NCI-H128 (cell line): ENCODE data around the gene ZNF506.
"Not testable (repeated sequence)": the region's sequence is repeated elsewhere in the genome, so short reads cannot be mapped to it uniquely, and the experiment has no call there.

Experiments used
- DNase-seq: peaks from one replicate; lab custom pipeline; 2025; ENCODE audit not compliant: unreplicated experiment; lab: John Stamatoyannopoulos, UW

ZNF506 gene

DNA sequence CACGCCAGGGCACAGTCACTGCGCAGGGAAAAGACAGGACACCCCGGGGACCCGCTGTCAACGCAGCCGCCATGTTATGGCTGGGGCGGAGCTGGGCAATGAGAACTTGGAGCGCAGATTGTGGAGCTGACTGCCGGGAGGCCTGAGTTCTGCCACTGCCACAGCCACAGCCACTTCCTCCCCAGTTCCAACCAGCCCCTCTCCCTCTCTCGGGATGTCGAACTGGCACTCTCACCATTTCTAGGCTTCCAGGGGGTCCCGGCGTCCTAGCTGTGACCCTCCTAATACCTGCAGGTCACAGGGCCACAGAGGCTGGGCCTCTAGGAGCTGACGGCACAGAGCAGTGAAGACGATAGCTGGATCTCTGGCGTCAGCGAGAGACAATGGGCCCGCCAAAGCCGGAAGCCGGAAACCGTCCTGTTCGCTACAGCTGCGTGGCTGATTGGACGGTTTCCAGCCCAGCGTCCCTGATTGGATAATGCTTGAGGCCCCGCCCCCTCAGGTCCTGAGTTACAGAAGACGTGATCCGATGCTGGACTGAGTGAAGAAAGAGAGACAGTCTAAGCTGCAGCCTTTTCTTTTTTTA lies at the start of gene ZNF506:
Gene ZNF506 (minus strand): TSS at position 385 of the 586 bp plus-strand sequence. CDS start 147 bp downstream, at position 238.
- peak; percentile 89 for DNase-seq

DNA sequence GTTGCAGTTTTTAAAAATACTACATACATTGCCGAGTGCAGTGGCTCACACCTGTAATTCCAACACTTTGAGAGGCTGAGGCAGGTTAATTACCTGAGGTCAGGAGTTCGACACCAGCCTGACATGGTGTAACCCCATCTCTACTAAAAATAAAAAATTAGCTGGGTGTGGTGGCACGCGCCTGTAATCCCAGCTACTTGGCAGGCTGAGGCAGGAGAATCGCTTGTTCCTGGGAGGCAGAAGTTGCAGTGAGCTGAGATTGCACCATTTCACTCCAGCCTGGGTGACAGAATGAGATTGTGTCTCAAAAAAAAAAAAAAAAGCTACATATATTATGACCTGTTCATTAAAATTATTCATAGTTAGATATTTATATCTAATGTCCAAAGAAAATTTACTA lies 48.5 kb upstream of the ZNF506 start:
- DNase-seq, result not testable (repeated sequence)

DNA sequence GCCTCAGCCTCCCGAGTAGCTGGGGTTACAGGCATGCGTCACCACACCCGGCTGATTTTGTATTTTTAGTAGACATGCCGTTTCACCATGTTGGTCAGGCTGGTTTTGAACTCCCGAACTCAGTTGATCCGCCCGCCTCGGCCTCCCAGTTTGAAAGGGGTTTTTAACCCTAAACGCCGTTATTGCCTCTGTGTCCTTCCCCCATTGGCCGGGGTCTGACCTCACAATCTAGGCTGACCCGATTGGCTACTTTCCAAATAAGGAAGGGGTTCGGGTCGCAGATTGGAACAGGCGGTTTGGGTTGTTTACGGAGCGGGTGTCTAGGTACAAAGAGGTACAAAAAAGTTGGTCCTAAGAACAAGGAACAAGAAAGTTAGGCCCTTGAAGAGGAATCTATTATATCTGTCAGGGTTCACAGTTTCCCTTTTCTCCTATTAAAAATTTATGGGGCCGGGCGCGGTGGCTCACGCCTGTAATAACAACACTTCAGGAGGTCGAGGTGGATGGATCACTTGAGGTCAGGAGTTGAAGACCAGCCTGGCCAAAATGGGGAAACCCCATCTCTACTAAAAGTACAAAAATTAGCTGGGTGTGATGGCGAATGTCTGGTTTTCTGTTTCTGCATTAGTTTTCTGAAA lies 45.2 kb upstream of the ZNF506 start:
- no peak for DNase-seq

DNA sequence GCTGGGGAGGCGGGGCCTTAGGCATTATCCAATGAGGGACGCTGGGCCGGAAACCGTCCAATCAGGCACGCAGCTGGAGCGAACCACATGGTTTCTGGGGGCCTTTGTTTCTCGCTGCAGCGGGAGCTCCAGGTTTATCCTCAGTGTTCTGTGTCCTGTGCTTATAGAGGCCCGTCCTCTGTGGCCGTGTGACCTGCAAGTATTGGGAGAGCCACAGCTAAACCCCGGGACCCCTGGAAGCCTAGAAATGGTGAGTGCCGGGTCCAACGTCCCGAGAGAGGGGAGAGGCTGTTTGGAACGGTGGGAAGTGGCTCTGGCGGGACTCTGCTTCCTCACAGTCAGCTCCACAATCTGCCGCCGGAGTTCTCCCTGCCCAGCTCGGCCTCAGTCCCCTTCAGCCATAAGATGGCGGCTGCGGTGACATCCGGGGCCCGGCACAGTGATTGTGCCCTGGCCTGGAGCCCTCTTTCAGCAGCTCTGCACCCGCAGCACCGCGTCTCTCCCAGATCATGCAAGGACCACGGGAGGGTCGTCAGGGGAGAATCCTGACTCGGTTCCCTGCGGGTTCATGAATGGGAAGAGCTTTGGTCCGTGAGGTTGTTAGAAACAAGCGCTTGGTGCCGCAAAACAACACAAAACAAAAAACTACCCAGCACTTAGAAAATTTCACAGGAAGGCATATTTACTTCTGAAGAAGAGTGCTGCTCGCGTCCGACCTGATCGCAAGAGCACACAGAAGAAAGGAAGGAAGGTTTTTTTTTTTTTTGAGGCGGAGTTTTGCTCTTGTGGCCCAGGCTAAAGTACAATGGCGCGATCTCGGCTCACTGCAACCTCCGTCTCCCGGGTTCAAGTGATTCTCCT lies 44.4 kb upstream of the ZNF506 start, which contains the start of gene ZNF253:
Gene ZNF253 (plus strand): TSS at position 133 of the 861 bp plus-strand sequence. CDS start 115 bp downstream, at position 248.
- DNase-seq, result peak; percentile 93

DNA sequence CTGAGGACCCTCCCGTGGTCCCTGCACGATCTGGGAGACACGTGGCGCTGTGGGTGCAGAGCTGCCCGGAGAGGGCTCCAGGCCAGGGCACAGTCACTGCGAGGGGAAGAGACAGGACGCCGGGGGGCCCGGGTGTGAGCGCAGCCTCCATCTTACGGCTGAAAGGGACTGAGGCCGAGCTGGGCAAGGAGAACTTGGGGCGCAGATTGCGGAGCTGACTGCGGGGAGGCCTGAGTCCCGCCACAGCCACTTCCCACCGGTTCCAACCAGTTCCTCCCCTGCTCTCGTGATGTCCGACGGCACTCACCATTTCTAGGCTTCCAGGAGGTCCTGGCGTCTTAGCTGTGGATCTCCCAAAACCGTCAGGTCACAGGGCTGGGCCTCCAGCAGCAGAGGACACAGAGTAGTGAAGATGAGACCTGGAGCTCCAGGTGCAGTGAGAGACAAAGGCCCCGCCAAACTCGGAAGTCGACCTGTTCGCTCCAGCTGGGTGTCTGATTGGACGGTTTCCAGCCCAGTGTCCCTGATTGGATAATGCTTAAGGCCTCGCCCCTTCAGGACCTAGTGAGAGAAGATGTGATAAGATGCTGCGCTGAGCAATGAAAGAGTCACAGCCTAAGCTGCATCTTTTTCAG lies 39.3 kb upstream of the ZNF506 start:
- DNase-seq, result no peak

DNA sequence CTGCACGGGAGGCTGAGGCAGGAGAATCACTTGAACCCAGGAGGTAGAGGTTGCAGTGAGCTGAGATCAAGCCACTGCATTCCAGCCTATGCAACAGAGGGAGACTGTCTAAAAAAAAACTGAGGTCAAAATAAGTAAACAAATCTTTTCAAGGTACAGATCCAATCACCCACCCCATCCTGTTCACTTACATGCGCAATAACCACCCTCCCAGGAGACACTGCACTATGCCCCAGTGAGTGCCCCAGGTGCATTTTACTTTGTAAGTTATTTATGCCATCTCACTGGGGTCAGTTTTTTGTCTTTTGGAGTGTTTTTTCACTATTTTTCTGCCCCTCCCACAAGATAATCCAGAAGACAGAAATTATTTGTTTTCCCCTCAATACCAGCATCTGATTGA lies 37.2 kb upstream of the ZNF506 start:
- no peak for DNase-seq

DNA sequence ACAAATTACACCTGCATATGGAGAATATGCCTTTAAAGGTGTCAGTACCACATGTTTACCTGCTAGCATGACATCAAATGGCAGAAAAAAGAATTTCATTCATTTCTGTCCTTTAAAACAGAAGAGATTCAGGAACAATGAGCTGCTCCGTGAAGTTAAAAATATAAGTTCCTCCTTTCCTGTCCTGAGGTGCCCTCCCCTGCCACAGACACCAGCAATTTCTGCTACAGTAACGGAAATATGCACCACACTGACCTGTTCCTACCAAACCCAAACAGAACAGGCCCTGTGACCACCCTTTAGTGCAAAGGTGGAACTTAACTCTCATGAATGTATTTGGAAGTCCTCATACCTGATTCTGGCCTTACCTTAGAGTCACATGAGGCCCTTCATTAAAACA lies 30.2 kb upstream of the ZNF506 start:
- DNase-seq, result not testable (repeated sequence)

DNA sequence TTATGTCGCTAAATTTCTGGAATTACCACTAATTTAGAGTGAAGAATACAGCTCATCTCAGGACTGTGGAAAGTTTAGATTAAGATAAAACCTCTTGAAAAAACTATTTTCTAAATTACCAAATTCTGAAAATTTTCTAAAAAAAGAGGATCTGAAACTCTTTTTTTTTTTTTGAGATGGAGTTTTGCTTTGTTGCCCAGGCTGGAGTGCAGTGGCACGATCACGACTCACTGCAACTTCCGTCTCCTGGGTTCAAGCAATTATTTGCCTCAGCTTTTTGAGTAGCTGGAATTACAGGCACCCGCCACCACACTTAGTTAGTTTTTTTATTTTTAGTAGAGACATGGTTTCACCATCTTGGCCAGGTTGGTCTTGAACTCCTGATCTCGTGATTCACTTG lies 27.5 kb upstream of the ZNF506 start:
- no peak for DNase-seq

DNA sequence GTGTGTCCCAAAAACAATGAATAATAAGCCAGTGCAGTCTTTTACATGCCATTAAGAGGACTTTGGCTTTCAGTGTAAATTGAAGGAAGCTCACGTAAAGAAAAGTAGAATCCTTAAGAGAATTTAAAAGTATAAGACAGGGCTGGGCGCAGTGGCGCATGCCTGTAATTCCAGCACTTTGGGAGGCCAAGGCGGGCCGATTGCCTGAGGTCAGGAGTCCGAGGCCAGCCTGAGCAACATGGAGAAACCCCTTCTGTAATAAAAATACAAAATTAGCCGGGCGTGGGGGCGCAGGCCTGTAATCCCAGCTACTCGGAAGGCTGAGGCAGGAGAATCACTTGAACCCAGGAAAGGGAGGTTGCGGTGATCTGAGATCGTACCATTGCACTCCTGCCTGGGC lies 26.2 kb upstream of the ZNF506 start:
- no peak for DNase-seq

DNA sequence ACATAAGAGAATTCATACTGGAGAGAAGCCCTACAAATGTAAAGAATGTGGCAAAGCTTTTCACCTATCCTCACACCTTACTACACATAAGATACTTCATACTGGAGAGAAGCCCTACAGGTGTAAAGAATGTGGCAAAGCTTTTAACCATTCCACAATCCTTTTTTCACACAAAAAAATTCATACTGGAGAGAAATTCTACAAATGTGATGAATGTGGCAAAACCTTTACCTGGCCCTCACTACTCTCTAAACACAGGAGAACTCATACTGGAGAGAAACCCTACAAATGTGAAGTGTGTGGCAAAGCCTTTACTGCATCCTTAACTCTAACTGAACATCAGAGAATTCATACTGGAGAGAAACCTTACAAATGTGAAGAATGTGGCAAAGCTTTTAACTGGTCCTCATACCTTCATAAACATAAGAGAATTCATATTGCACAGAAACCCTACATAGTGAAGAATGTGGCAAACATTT lies 14.0 kb upstream of the ZNF506 start:
- DNase-seq, result no peak

DNA sequence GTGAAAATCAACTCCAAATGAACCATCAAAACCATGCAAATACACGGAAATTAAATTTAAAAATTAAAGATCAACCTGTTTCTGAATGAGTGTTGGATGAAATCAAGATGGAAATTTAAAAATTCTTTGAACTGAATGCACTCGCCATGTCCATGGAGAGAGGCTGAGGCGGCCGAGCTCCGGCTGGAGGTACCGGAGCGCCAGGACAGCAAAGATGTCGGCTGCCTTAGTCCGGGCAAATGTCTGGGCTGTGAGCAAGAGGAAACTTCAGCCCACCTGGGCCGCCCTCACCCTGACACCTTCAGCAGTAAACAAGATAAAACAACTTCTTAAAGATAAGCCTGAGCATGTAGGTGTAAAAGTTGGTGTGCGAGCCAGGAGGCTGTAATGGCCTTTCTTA lies 5.3 kb upstream of the ZNF506 start:
- no peak for DNase-seq

DNA sequence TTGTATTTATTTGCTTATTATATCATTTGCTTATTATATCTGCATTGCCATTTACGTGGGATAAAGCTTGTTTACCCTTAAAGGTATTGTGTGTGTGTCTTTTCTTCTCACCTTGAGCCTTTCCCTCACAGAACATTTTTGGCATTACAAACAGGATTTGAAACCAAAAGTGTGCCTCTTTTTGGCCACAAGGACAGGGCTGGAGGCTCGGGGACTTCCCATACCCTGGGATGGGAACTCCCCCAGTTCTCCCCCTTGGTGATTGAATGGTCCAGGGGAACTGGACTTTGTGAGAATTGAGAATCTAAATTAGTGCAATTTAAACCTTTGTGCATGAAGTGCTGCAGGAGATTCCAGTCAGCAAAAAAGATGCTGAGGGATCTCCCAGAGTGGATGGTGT lies 2.4 kb upstream of the ZNF506 start:
- DNase-seq, result no peak

DNA sequence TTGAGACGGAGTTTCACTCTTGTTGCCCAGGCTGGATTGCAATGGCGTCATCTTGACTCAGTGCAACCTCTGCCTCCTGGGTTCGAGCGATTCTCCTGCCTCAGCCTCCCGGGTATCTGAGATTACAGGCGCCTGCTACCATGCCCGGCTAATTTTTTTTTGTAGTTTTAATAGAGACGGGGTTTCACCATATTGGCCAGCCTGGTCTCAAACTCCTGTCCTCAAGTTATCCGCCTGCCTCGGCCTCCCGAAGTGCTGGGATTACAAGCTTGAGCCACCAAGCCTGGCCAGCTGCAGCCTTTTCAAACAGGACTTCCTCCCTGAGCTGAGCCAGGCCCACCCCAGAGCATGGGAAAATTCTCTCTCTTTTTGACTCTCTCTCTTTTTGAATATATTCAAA lies 426 bp upstream of the ZNF506 start:
- not testable (repeated sequence) for DNase-seq

DNA sequence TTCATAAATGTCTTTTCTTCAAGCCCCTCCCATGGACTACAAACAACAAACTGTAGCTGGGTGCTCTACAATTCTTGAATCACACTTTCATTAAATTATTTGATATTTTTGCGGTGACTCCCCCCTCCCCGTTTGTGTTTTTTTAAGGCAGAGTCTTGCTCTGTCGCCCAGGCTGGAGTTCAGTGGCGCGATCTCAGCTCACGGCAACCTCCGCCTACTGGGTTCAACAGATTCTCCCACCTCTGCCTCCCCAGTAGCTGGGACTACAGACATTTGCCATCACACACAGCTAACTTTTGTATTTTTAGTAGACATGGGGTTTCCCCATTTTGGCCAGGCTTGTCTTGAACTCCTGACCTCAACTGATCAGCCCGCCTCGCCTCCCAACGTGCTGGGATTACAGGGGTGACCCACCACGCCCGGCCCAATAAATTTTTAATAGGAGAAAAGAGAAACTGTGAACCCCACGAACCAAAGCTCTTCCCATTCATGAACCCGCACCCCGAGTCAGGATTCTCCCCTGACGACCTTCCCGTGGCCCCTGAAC lies 703 bp downstream of the ZNF506 start:
- no peak for DNase-seq

DNA sequence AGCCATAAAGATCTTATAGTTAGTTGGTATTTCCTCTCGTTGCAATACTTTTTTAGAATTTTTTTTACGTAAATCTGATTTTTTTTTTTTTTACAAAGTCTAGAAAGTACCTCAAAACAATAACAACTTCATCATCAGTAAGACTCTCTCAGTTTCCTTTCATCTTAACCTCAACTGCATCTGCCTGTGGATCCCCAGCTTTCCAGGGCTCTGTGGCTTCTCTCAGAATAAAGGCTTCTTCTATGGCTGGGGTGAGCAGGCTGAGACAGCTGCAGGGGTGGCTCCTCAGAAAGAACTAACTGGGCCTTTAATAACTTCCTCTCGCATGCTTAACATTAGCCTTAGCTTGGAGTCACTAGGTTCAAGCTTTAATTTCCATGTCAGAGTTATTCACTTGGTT lies 4.2 kb downstream of the ZNF506 start:
- DNase-seq, result no peak

DNA sequence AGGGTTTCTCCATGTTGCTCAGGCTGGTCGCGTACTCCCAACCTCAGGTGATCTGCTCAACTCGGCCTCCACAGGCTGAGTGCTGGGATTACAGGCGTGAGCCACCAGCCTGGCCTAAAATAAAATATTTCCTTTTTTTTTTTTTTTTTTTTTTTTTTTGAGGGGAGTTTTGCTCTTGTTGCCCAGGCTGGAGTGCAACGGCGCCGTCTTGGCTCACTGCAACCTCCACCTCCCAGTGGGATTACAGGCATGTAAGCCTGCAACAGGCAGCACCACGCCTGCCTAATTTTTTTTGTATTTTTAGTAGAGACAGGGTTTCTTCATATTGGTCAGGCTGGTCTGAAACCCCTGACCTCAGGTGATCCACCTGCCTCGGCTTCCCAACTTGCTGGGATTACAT lies 4.9 kb downstream of the ZNF506 start:
- DNase-seq, result no peak

DNA sequence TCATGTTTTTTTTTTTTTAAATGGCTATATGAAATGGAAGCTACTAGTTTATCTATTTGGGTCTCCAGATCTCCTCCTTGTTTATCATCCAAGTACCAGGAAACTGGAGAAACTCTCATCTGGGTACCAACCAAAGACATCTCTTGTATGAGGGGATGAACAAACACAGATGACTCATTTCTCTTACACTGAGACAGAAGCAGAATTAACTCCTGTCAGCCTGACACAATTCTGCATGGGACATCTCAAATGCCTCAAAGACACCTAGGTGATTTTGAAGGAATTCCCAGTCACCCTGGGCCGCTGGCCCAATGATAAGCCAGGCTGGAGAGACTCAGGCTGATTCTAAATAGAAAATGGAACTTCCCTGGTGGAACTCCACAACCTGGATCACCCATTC lies 9.6 kb downstream of the ZNF506 start:
- not testable (repeated sequence) for DNase-seq

DNA sequence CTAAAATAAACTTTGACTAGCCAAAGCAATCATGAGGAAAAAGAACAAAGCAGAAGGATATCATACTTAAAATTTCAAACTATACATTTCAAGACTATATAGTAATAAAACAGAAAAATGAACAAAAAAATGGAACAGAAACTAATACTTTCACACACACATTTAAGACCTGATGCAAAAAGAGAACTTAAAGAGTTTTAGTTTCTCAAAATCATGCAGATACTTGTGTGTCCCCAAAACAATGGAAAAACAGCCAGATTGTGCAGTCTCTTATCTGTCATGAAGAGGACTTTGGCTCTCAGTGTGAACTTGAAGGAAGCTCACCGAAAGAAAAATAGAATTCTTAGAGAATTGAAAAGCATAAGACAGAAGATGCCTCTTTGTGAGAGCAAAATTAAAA lies 16.1 kb downstream of the ZNF506 start:
- no peak for DNase-seq

DNA sequence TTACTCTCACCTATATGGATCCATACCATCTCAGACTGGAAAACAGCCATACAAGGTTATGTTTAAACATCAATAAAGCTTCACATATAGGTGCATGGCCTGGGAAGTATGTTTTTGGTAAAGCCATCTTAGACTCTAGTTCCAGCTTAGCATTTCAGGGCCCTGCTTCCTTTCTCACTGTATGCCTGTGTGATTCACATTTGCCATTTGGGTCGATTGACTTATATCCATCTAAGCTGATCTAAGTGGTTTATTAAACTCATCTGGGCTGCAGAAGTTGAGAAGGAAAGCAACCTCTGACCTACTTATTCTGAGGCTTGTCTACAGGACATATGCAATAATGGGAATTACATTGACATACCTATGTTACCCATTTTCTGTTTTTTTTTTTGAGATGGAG lies 33.5 kb downstream of the ZNF506 start:
- DNase-seq, result no peak

DNA sequence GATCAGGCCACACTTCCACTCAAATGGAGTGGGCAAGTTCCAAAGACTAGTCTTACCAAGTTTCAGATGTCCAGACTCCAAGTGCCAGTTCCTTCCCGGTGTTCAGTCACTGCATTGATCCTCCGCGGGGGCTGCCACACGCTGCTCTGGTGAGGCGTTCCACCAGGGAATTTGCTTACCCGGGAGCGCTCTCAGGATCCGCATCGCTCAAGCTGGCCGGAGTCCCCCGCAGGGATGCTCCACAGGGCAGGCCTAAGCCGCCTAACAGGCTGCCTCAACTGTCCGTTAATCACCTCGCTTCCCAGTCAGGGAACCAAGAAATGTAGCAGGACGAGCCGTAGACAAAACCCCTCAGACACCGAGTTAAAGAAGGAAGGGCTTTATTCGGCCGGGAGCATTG lies 36.1 kb downstream of the ZNF506 start:
- DNase-seq, result not testable (repeated sequence)

DNA sequence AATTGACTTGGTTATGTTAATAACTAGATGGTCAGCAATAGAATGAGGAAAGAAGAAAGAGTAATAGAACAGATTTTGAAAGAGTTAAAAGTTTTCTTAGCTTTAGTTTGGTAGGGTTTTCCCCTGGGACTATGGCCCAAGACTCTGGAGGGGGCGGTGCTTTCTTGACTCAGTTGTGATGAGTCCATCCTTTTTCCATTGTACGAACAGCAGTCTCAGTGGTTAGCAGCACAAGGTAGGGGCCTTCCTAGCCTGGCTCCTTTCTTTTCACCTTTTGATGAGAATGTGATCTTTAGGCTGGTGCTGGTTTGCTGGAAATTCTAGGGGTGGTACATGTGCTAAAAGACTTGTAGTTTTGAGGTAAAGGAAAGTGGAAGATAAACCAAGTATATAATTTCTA lies 38.8 kb downstream of the ZNF506 start:
- DNase-seq, result no peak
